DMS153 (cell line): ENCODE measurements around the gene IL13.

Source experiments
- DNase-seq: peaks from one replicate; lab custom pipeline; 2025; lab: John Stamatoyannopoulos, UW

IL13 gene

GRCh38 chr5:132669966-132670882 lies 12.3 kb downstream of the IL13 start:
- no peak for DNase-seq

- no peak for DNase-seq
These were observed 13.0 kb downstream of the IL13 start for GRCh38 chr5:132671000-132671399.

- DNase-seq, result no peak
These were observed 15.5 kb downstream of the IL13 start for GRCh38 chr5:132673488-132673887.

- DNase-seq, result no peak
These were observed 16.1 kb downstream of the IL13 start, which contains the start of gene IL4 for GRCh38 chr5:132673939-132674630. Gene IL4 (plus strand): TSS chr5:132673989. CDS start chr5:132674051, 62 bp downstream.

GRCh38 chr5:132674671-132675506 lies 16.9 kb downstream of the IL13 start:
- no peak for DNase-seq

GRCh38 chr5:132675936-132676689 lies 18.1 kb downstream of the IL13 start:
- no peak for DNase-seq

- DNase-seq, result no peak
These were observed 19.2 kb downstream of the IL13 start for GRCh38 chr5:132677191-132677590.

GRCh38 chr5:132677682-132678400 lies 19.9 kb downstream of the IL13 start:
- DNase-seq, result no peak

- DNase-seq, result no peak
These were observed 20.8 kb downstream of the IL13 start for GRCh38 chr5:132678735-132679134.

- no peak for DNase-seq
These were observed 21.2 kb downstream of the IL13 start for GRCh38 chr5:132679166-132679565.

GRCh38 chr5:132679717-132680380 lies 21.9 kb downstream of the IL13 start:
- no peak for DNase-seq

- no peak for DNase-seq
These were observed 23.0 kb downstream of the IL13 start for GRCh38 chr5:132680780-132681475.

GRCh38 chr5:132681476-132681831 lies 23.5 kb downstream of the IL13 start:
- DNase-seq, result no peak

- no peak for DNase-seq
These were observed 24.0 kb downstream of the IL13 start for GRCh38 chr5:132681983-132682382.

GRCh38 chr5:132684491-132684890 lies 26.5 kb downstream of the IL13 start:
- DNase-seq, result no peak

GRCh38 chr5:132684922-132685720 lies 27.1 kb downstream of the IL13 start:
- DNase-seq, result no peak

- no peak for DNase-seq
These were observed 28.2 kb downstream of the IL13 start for GRCh38 chr5:132686193-132686592.

- DNase-seq, result no peak
These were observed 30.0 kb downstream of the IL13 start for GRCh38 chr5:132687995-132688394.
